Activated CD8-positive, alpha-beta T cell treated with anti-CD3 and anti-CD28 coated beads for 36 hours (primary cell): Measurements from ENCODE around the gene MSANTD1. TPM values are rescaled to one million over a fixed set of nuclear protein-coding genes. Genes with fewer than 3 reads are reported as not detected.

Experiments
- ATAC-seq: fragments of 200-7000 bp; cut with Tn5 transposase; one replicate; pipeline ENCODE4 v1.10.0; 2021; ENCODE audit warnings: mild to moderate bottlenecking, moderate library complexity
- CTCF ChIA-PET: fragments of 350-600 bp; sonication (Branson Sonifier 250); formaldehyde crosslinking; loops from one replicate; lab custom pipeline; 2021; ENCODE audit warnings: antibody characterized with exemption; lab: Charles Lee
- POLR2A ChIA-PET: fragments of 350-600 bp; sonication (Branson Sonifier 250); formaldehyde crosslinking; loops from one replicate; lab custom pipeline; 2021; ENCODE audit warnings: antibody characterized with exemption; lab: Charles Lee
- DNase-seq: peaks from one replicate; pipeline ENCODE4 v3.0.0-alpha.2; 2020
- H3K27ac Mint-ChIP-seq: one replicate; pipeline ENCODE4 v1.8.0; 2021; ENCODE audit warnings: mild to moderate bottlenecking, mixed read lengths
- H3K27me3 Mint-ChIP-seq: one replicate; pipeline ENCODE4 v1.8.0; 2021; ENCODE audit warnings: mixed read lengths
- H3K36me3 Mint-ChIP-seq: one replicate; pipeline ENCODE4 v1.8.0; 2021; ENCODE audit warnings: low read depth, mixed read lengths
- H3K4me1 Mint-ChIP-seq: one replicate; pipeline ENCODE4 v1.8.0; 2021; ENCODE audit warnings: low read depth, mixed read lengths
- H3K4me3 Mint-ChIP-seq: one replicate; pipeline ENCODE4 v1.8.0; 2021; ENCODE audit warnings: mild to moderate bottlenecking, moderate library complexity, mixed read lengths
- H3K9me3 Mint-ChIP-seq: one replicate; pipeline ENCODE4 v1.8.0; 2021; ENCODE audit warnings: mixed read lengths
- intact Hi-C: fragments of 100-400 bp; cut with micrococcal nuclease; formaldehyde crosslinking; loops from one replicate; pipeline ENCODE4 v1.10.0; 2022
- total RNA-seq, 2 experiments: library from RNA; stranded (reverse); gene quantifications; one replicate each; pipeline ENCODE4 v1.2.3, GENCODE V29; 2021
- TF ChIP-seq, protein P1 (sequence below): fragments of 200-600 bp; IDR thresholded peaks from one replicate; pipeline ENCODE4 v1.8.0; 2022; ENCODE audit warnings: antibody characterized with exemption, mild to moderate bottlenecking

Gene MSANTD1
- total RNA-seq, 2 experiments from 2014 or later = 0.43 TPM

DNA sequence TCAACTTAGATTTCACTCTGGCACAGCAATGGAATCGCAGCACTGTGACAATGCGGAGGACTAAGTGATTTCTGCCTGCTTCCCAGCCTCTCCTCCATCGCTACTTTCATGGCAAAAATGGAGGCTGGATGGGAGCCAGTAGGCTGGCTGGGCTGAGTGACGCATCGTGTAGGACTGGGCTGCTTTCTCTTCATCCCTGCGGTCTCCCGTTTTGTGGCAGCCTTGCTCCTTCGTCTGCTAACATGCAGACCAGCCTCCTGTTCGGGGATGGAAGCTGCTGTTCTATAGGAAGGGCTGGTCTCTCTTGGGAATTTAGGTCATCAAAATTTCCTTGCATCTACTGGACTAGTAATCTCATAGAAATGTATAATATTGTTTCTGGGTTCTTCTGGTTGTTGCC, 28.0 kb downstream of the MSANTD1 start:
- ATAC-seq (no peak), DNase-seq (no peak)
- no peaks in the 10 kb centered on the region for H3K27me3 Mint-ChIP-seq
- ChIA-PET CTCF (no interaction called here), POLR2A (interaction anchor here (0.5 kb wide), 1 partner anchor 59 kb away, joined by 3 read pairs; no protein-coding TSS in a partner anchor)
- intact Hi-C loops = no loop called here
- H3K27ac Mint-ChIP-seq = no peak overlapping the region
- no peaks in the 10 kb centered on the region for H3K36me3 Mint-ChIP-seq
- H3K4me3 Mint-ChIP-seq = no peak overlapping the region
- peaks cover 2% of the 10 kb centered on the region for H3K4me1 Mint-ChIP-seq
- peaks cover 6% of the 10 kb centered on the region for H3K9me3 Mint-ChIP-seq
- TF ChIP-seq, protein P1, sequence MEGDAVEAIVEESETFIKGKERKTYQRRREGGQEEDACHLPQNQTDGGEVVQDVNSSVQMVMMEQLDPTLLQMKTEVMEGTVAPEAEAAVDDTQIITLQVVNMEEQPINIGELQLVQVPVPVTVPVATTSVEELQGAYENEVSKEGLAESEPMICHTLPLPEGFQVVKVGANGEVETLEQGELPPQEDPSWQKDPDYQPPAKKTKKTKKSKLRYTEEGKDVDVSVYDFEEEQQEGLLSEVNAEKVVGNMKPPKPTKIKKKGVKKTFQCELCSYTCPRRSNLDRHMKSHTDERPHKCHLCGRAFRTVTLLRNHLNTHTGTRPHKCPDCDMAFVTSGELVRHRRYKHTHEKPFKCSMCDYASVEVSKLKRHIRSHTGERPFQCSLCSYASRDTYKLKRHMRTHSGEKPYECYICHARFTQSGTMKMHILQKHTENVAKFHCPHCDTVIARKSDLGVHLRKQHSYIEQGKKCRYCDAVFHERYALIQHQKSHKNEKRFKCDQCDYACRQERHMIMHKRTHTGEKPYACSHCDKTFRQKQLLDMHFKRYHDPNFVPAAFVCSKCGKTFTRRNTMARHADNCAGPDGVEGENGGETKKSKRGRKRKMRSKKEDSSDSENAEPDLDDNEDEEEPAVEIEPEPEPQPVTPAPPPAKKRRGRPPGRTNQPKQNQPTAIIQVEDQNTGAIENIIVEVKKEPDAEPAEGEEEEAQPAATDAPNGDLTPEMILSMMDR = no peak

DNA sequence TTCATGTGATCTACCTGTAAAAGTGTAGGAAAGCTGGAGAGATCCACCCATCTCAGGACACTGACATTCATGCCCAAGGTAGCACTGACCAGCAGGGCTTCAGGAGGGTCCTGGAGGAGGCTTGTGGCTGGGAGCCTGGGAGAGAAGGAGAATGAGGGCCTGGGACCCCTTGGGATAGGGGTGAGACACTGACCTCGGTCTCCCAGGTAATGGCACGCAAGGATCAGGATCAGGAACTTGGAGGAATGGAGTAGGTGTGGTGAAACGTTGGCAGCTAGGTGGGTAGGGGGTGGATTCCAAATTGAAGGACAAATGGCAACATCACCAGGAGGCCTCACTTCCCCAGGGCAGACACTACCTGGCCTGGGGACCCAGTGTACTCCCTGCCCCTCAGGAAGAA, 31.5 kb downstream of the MSANTD1 start:
- CTCF ChIA-PET = no interaction called here
- no peaks in the 10 kb centered on the region for H3K4me1 Mint-ChIP-seq
- DNase-seq = no peak

DNA sequence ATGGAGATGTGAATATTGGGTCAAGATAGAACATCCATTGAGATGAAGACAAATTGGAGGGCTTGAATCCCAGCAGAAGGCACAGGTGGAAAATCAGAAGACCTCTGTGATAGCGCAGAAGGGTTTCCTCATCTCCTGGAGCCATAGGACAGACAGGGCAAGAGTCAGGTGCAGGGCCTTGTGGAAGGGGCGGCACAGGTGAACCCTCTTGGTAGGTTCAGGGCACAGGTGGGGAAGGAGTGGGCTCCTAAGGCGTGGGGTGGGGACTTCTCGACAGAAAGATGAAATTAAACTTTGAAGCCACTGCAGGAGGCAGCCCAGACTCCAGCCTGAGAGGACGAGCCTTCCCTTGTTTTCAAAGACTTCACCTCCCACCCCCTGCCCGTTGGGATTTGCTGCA, 34.5 kb downstream of the MSANTD1 start:
- CTCF ChIA-PET = no interaction called here
- no peak for DNase-seq
- Mint-ChIP-seq H3K36me3 (no peaks in the 10 kb centered on the region), H3K27ac (no peak overlapping the region), H3K27me3 (peaks cover 6% of the 10 kb centered on the region), H3K4me3 (no peak overlapping the region), H3K4me1 (peaks cover 3% of the 10 kb centered on the region), H3K9me3 (peaks cover 4% of the 10 kb centered on the region)
- TF ChIP-seq, protein P1 = no peak
- no peak for ATAC-seq
- POLR2A ChIA-PET = no interaction called here
- intact Hi-C loops = no loop called here

More for the DNA sequence above, 31.5 kb downstream of the MSANTD1 start:
- H3K27me3 Mint-ChIP-seq = peaks cover 2% of the 10 kb centered on the region
- TF ChIP-seq, protein P1 = no peak
- ATAC-seq = no peak
- no peak overlapping the region for H3K4me3 Mint-ChIP-seq
- H3K36me3 Mint-ChIP-seq = no peaks in the 10 kb centered on the region
- no peak overlapping the region for H3K27ac Mint-ChIP-seq
- POLR2A ChIA-PET = no interaction called here
- intact Hi-C loops = no loop called here
- peaks cover 4% of the 10 kb centered on the region for H3K9me3 Mint-ChIP-seq

DNA sequence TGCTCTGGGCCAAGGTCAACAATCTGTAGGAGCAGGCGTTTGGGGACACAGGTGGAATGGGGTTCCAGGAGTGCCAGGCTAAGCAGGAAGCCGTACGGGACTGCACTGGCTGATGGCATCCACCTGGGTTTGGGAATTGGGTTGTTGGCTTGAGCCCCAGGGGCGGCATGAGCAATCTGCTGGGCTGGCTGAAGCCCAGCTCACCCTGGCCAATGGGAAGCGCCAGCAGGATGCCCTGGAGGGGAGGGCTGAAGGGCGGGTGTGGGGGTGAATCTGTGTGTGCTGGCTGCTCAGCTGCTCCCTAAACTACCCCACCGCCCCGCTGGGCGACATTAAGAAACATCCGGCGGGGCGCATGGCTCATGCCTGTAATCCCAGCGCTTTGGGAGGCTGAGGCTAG, 35.0 kb downstream of the MSANTD1 start:
- TF ChIP-seq, protein P1 = no peak

DNA sequence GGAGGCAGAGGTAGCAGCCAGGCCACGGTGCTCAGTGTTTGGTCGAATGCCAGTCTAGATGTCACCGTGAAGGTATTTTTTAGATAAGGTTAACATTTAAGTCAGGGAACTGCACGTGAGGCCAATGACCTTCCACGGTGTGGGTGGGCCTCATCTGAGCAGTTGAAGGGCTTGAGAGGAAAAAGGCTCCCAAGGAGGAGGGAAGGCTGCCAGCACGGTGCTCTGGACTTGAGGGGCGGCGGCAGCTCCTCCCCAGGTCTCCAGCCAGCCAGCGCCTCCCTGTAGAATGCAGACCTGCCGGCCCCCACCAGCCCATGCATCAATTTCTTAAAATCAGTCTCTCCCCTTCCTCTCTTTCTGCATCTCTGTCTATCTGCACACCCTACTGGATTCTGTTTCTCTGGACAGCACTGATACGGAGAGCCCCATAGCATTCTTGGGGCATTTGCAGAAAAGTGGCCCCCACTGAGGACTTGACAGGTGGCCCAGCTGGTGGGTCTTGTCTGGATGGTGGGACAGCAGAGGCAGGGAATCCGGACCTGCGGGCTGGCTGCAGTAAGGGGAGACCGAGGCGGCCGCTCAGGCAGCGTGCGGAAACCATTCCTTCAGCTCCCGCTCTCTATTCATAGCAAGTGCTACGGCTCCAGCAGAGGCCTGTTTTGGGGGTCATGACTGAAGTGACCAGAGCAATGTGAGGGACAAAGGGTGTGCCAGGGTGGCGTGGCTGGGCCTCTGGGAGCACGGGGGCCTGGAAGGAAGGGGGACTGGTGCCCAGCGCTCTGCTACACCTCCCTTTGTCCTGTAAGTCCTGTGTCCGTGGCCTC, 36.0 kb downstream of the MSANTD1 start:
- POLR2A ChIA-PET = no interaction called here
- no peak for DNase-seq

More for the DNA sequence above, 35.0 kb downstream of the MSANTD1 start:
- Mint-ChIP-seq H3K27me3 (peaks cover 8% of the 10 kb centered on the region), H3K27ac (no peak overlapping the region), H3K4me3 (no peak overlapping the region), H3K36me3 (no peaks in the 10 kb centered on the region), H3K9me3 (peaks cover 4% of the 10 kb centered on the region), H3K4me1 (peaks cover 3% of the 10 kb centered on the region)
- DNase-seq = no peak
- POLR2A ChIA-PET = no interaction called here
- ATAC-seq = no peak
- CTCF ChIA-PET = no interaction called here
- intact Hi-C loops = no loop called here

More for the DNA sequence above, 36.0 kb downstream of the MSANTD1 start:
- CTCF ChIA-PET = no interaction called here
- no peaks in the 10 kb centered on the region for H3K36me3 Mint-ChIP-seq
- H3K27ac Mint-ChIP-seq = no peak overlapping the region
- TF ChIP-seq, protein P1 = no peak
- intact Hi-C loops = no loop called here
- peaks cover 3% of the 10 kb centered on the region for H3K4me1 Mint-ChIP-seq
- H3K27me3 Mint-ChIP-seq = peaks cover 13% of the 10 kb centered on the region
- ATAC-seq = no peak
- H3K9me3 Mint-ChIP-seq = peaks cover 4% of the 10 kb centered on the region
- no peak overlapping the region for H3K4me3 Mint-ChIP-seq
